ENCODE measurements around the gene THEMIS.
"Not testable (repeated sequence)": the region's sequence is repeated elsewhere in the genome, so short reads cannot be mapped to it uniquely, and the experiment has no call there.

The THEMIS gene

DNA sequence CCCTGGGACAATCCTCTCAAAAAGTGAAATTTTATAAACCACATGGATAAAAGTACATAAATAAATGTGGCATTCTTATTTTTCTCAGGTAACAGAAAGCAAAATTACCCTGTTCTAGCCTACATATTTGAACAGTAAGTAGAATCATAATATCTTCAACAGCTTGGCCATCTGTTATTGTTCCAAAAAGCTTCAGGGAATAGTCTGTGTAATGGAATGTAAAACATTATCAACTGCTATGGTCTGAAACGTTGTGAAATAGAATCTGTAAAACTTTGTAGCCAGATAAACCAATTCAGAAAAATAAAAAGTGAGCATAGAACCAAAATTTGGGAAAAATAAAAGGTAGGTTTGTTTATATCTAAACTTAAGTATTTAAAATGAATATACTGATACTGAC is 114.7 kb downstream of the THEMIS start:
- Histone ChIP-seq H3K9me3 (ENCODE audit: control insufficient read depth, insufficient read depth, low read depth, low read length) (no peaks in the 10 kb centered on the region), H3K27ac (ENCODE audit: extremely low read depth, low read depth, low read length) (no peak overlapping the region), H3K36me3 (ENCODE audit: control insufficient read depth in 2 of 2, insufficient read depth in 1 of 2, low read length in 2 of 2) (no peaks in the 10 kb centered on the region), H3K4me3 (ENCODE audit: low read depth, low read length) (no peak overlapping the region), H3K4me1 (ENCODE audit: control insufficient read depth, insufficient read depth, low read length) (no peaks in the 10 kb centered on the region)
- no peak for TF ChIP-seq SALL2 (tag by site-specific recombination; IDR thresholded peaks at IDR 0.05; ENCODE audit: borderline replicate concordance)
- TF ChIP-seq ZNF555 (tag by site-specific recombination; conservative IDR thresholded peaks at IDR 0.05), result no peak
- TF ChIP-seq ZSCAN23 (tag by site-specific recombination; IDR thresholded peaks at IDR 0.05), result no peak
- TF ChIP-seq, protein P1, sequence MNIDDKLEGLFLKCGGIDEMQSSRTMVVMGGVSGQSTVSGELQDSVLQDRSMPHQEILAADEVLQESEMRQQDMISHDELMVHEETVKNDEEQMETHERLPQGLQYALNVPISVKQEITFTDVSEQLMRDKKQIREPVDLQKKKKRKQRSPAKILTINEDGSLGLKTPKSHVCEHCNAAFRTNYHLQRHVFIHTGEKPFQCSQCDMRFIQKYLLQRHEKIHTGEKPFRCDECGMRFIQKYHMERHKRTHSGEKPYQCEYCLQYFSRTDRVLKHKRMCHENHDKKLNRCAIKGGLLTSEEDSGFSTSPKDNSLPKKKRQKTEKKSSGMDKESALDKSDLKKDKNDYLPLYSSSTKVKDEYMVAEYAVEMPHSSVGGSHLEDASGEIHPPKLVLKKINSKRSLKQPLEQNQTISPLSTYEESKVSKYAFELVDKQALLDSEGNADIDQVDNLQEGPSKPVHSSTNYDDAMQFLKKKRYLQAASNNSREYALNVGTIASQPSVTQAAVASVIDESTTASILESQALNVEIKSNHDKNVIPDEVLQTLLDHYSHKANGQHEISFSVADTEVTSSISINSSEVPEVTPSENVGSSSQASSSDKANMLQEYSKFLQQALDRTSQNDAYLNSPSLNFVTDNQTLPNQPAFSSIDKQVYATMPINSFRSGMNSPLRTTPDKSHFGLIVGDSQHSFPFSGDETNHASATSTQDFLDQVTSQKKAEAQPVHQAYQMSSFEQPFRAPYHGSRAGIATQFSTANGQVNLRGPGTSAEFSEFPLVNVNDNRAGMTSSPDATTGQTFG (tag by site-specific recombination; IDR thresholded peaks at IDR 0.05; ENCODE audit: borderline replicate concordance), result no peak
- no peak for TF ChIP-seq ZNF426 (tag by site-specific recombination; IDR thresholded peaks at IDR 0.05)
- no peak for TF ChIP-seq ZNF324 (tag by site-specific recombination; IDR thresholded peaks at IDR 0.05)
- TF ChIP-seq, protein P2, sequence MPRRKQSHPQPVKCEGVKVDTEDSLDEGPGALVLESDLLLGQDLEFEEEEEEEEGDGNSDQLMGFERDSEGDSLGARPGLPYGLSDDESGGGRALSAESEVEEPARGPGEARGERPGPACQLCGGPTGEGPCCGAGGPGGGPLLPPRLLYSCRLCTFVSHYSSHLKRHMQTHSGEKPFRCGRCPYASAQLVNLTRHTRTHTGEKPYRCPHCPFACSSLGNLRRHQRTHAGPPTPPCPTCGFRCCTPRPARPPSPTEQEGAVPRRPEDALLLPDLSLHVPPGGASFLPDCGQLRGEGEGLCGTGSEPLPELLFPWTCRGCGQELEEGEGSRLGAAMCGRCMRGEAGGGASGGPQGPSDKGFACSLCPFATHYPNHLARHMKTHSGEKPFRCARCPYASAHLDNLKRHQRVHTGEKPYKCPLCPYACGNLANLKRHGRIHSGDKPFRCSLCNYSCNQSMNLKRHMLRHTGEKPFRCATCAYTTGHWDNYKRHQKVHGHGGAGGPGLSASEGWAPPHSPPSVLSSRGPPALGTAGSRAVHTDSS (tag by site-specific recombination; IDR thresholded peaks at IDR 0.05), result no peak
- CTCF ChIA-PET, result interaction anchor here (0.7 kb wide), 1 partner anchor 732 kb away, joined by 3 read pairs; no protein-coding TSS in a partner anchor
- POLR2A ChIA-PET, result no interaction called here

DNA sequence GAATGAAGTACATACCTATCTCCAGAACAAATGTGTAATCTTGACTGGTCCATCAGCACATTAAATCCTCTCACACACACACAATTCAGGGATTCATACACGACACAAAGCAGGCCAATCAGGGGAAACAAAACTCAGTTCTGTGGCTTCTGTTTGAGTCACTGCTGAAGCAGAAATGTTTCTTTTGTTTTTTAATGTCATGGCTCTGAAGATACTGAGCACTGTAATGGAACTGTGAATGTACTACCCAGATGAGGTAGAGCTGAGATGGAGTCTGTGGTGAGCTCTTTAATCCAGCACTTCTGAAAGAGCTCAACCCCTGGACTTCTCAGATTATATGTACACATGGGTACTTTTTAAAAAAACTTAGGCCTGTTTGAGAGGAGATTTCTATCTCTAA is 116.4 kb downstream of the THEMIS start:
- H3K27ac ChIP-seq (ENCODE audit: extremely low read depth, low read depth, low read length), result no peak overlapping the region
- H3K36me3 ChIP-seq (ENCODE audit: control insufficient read depth in 2 of 2, insufficient read depth in 1 of 2, low read length in 2 of 2), result no peaks in the 10 kb centered on the region
- POLR2A ChIA-PET, result no interaction called here
- no peaks in the 10 kb centered on the region for H3K4me1 ChIP-seq (ENCODE audit: control insufficient read depth, insufficient read depth, low read length)
- no peak for TF ChIP-seq ZNF544 (tag by site-specific recombination; IDR thresholded peaks at IDR 0.05)
- TF ChIP-seq ZIC2 (tag by site-specific recombination; IDR thresholded peaks at IDR 0.05), result no peak
- TF ChIP-seq ZNF19 (tag by site-specific recombination; IDR thresholded peaks at IDR 0.05; ENCODE audit: low read depth), result no peak
- no peak for TF ChIP-seq MEIS1 (CRISPR knock-in tag; IDR thresholded peaks at IDR 0.05; ENCODE audit: borderline replicate concordance)
- no peak for TF ChIP-seq ZBTB7A (tag by site-specific recombination; IDR thresholded peaks at IDR 0.05; ENCODE audit: low read depth)
- TF ChIP-seq, protein P3, sequence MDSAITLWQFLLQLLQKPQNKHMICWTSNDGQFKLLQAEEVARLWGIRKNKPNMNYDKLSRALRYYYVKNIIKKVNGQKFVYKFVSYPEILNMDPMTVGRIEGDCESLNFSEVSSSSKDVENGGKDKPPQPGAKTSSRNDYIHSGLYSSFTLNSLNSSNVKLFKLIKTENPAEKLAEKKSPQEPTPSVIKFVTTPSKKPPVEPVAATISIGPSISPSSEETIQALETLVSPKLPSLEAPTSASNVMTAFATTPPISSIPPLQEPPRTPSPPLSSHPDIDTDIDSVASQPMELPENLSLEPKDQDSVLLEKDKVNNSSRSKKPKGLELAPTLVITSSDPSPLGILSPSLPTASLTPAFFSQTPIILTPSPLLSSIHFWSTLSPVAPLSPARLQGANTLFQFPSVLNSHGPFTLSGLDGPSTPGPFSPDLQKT (IDR thresholded peaks at IDR 0.05; ENCODE audit: borderline replicate concordance, low read depth, low read length), result no peak
- TF ChIP-seq ZNF16 (tag by site-specific recombination; IDR thresholded peaks at IDR 0.05; ENCODE audit: low read depth), result no peak
- TF ChIP-seq ZNF843 (tag by site-specific recombination; IDR thresholded peaks at IDR 0.05), result no peak
- no peak for TF ChIP-seq ZNF335 (tag by site-specific recombination; conservative IDR thresholded peaks at IDR 0.05)
- TF ChIP-seq ZNF223 (tag by site-specific recombination; IDR thresholded peaks at IDR 0.05), result no peak
- TF ChIP-seq ZNF426 (tag by site-specific recombination; IDR thresholded peaks at IDR 0.05), result no peak
- CTCF ChIA-PET, result no interaction called here
- no peak overlapping the region for H3K4me3 ChIP-seq (ENCODE audit: low read depth, low read length)
- no peaks in the 10 kb centered on the region for H3K9me3 ChIP-seq (ENCODE audit: control insufficient read depth, insufficient read depth, low read depth, low read length)

DNA sequence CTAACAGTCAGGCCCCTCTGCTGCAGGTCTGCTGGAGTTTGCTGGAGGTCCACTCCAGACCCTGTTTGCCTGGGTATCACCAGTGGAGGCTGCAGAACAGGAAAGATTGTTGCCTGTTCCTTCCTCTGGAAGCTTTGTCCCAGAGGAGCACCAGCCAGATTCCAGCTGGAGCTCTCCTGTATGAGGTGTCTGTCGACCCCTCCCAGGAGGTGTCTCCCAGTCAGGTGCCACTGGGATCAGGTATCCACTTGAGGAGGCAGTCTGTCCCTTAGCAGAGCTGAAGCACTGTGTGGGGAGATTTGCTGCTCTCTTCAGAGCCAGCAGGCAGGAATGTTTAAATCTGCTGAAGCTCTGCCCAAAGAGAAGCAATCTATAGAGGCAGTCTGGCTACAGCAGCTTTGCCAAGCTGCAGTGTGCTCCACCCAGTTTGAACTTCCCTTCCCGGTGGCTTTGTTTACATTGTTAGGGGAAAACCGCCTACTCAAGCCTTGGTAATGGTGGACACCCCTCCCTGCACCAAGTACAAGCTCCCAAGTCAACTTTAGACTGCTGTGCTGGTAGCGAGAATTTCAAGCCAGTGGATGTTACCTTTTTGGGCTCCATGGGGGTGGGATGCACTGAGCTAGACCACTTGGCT is 119.1 kb downstream of the THEMIS start:
- H3K9me3 ChIP-seq (ENCODE audit: control insufficient read depth, insufficient read depth, low read depth, low read length); H3K36me3 ChIP-seq (ENCODE audit: control insufficient read depth in 2 of 2, insufficient read depth in 1 of 2, low read length in 2 of 2); H3K27ac ChIP-seq (ENCODE audit: extremely low read depth, low read depth, low read length); CTCF ChIA-PET; H3K4me3 ChIP-seq (ENCODE audit: low read depth, low read length); H3K4me1 ChIP-seq (ENCODE audit: control insufficient read depth, insufficient read depth, low read length); POLR2A ChIA-PET: not testable (repeated sequence)
